ENCODE results near the gene MCC. TPM values are rescaled to one million over a fixed set of nuclear protein-coding genes. Genes with fewer than 3 reads are reported as not detected.

MCC gene
- total RNA-seq, 2 donors from 2014 or later = 7.5 to 9.9 TPM

GRCh38 chr5:113283558-113283957 is 204.7 kb downstream of the MCC start:
- intact Hi-C loops (cut with DNase I) = no loop called here
- H3K27ac ChIP-seq = no peak overlapping the region
- ATAC-seq (no peak), DNase-seq (no peak)
- no peaks in the 10 kb centered on the region for H3K4me1 ChIP-seq
- H3K4me3 ChIP-seq = no peak overlapping the region
- H3K27me3 ChIP-seq = no peaks in the 10 kb centered on the region
- no peaks in the 10 kb centered on the region for H3K36me3 ChIP-seq (replicated peaks in 1 of 2; ENCODE audit: insufficient read depth in 1 of 2, low read depth in 2 of 2)
- no peaks in the 10 kb centered on the region for H3K9me3 ChIP-seq
- no peak for TF ChIP-seq POLR2A (IDR thresholded peaks at IDR 0.05)
- no peak for TF ChIP-seq CTCF (IDR thresholded peaks at IDR 0.05)
- 84 to 88% methylated on average over 3 of the region's 3 CpGs for WGBS, 2 donors

DNA sequence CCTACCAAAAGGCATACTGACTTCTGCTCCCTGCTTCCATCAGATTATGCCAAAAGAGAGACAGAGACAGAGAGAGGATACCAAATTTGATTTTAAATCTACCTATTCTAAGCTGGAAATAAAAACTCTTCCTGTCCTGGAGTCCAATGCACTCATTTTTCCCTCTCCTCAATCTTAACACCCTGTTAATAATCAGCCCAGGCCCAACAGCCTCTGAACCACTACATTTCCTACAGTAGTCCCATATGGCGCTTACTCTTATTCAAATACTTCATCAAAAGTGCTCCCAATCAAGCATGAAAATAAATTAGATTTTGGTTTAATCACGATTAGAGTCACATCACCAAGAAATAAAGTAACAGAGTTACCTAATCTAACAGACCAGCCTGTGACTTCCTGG is 205.8 kb downstream of the MCC start:
- Histone ChIP-seq H3K9me3 (no peaks in the 10 kb centered on the region), H3K4me3 (no peak overlapping the region), H3K36me3 (replicated peaks in 1 of 2; ENCODE audit: insufficient read depth in 1 of 2, low read depth in 2 of 2) (no peaks in the 10 kb centered on the region), H3K4me1 (no peaks in the 10 kb centered on the region), H3K27ac (no peak overlapping the region), H3K27me3 (no peaks in the 10 kb centered on the region)
- DNase-seq = no peak
- WGBS, 2 donors = 44 to 59% methylated on average over 2 of the region's 2 CpGs
- intact Hi-C loops (cut with DNase I) = no loop called here
- no peak for TF ChIP-seq POLR2A (IDR thresholded peaks at IDR 0.05)
- TF ChIP-seq CTCF (IDR thresholded peaks at IDR 0.05) = no peak
- no peak for ATAC-seq

GRCh38 chr5:113281194-113281593 is 207.1 kb downstream of the MCC start:
- DNase-seq = no peak
- no peaks in the 10 kb centered on the region for H3K9me3 ChIP-seq
- intact Hi-C loops (cut with DNase I) = no loop called here
- H3K27me3 ChIP-seq = no peaks in the 10 kb centered on the region
- H3K4me1 ChIP-seq = no peaks in the 10 kb centered on the region
- H3K27ac ChIP-seq = no peak overlapping the region
- whole genome bisulfite sequencing, 2 donors = 68 to 71% methylated on average over 2 of the region's 2 CpGs
- TF ChIP-seq CTCF (IDR thresholded peaks at IDR 0.05) (no peak), POLR2A (IDR thresholded peaks at IDR 0.05) (no peak)
- ATAC-seq = no peak
- H3K4me3 ChIP-seq = no peak overlapping the region
- no peaks in the 10 kb centered on the region for H3K36me3 ChIP-seq (replicated peaks in 1 of 2; ENCODE audit: insufficient read depth in 1 of 2, low read depth in 2 of 2)

- no peak for ATAC-seq
- Histone ChIP-seq H3K9me3 (no peaks in the 10 kb centered on the region), H3K27me3 (no peaks in the 10 kb centered on the region), H3K4me1 (no peaks in the 10 kb centered on the region), H3K4me3 (no peak overlapping the region), H3K36me3 (replicated peaks in 1 of 2; ENCODE audit: insufficient read depth in 1 of 2, low read depth in 2 of 2) (no peaks in the 10 kb centered on the region), H3K27ac (no peak overlapping the region)
- 56 to 60% methylated on average over 1 of the region's 1 CpG for WGBS, 2 donors
- intact Hi-C loops (cut with DNase I) = no loop called here
- no peak for DNase-seq
- TF ChIP-seq CTCF (IDR thresholded peaks at IDR 0.05) = no peak
- no peak for TF ChIP-seq POLR2A (IDR thresholded peaks at IDR 0.05)
These were observed 207.7 kb downstream of the MCC start for GRCh38 chr5:113280541-113280940.

GRCh38 chr5:113278976-113279375 is 209.3 kb downstream of the MCC start:
- Histone ChIP-seq H3K27ac (no peak overlapping the region), H3K9me3 (no peaks in the 10 kb centered on the region), H3K4me1 (no peaks in the 10 kb centered on the region), H3K36me3 (replicated peaks in 1 of 2; ENCODE audit: insufficient read depth in 1 of 2, low read depth in 2 of 2) (no peaks in the 10 kb centered on the region), H3K27me3 (no peaks in the 10 kb centered on the region), H3K4me3 (no peak overlapping the region)
- 64 to 71% methylated on average over 4 of the region's 4 CpGs for WGBS, 2 donors
- no peak for ATAC-seq
- intact Hi-C loops (cut with DNase I) = no loop called here
- DNase-seq = no peak
- TF ChIP-seq POLR2A (IDR thresholded peaks at IDR 0.05) (no peak), CTCF (IDR thresholded peaks at IDR 0.05) (no peak)
